Mesodermal cell (in vitro differentiated cells): ENCODE data around the gene SLC46A2.

Source experiments
- H3K27ac ChIP-seq: 2 replicates; pipeline ENCODE4 v1.7.0; 2013; ENCODE audit warnings: mild to moderate bottlenecking, low read depth, low read length, moderate library complexity; ENCODE audit not compliant: severe bottlenecking
- H3K36me3 ChIP-seq: 2 replicates; pipeline ENCODE4 v1.7.1; 2013; ENCODE audit warnings: mild to moderate bottlenecking, low read length, moderate library complexity; ENCODE audit not compliant: control insufficient read depth, insufficient read depth
- H3K4me1 ChIP-seq: one replicate; pipeline ENCODE4 v1.7.1; 2013; ENCODE audit warnings: mild to moderate bottlenecking, low read length; ENCODE audit not compliant: insufficient read depth, control insufficient read depth, poor library complexity, severe bottlenecking
- H3K4me3 ChIP-seq: 2 replicates; pipeline ENCODE4 v1.7.0; 2013; ENCODE audit warnings: low read length, control low read depth, mild to moderate bottlenecking; ENCODE audit not compliant: insufficient read depth, poor library complexity, severe bottlenecking; ENCODE audit errors: extremely low read depth
- H3K9me3 ChIP-seq: 2 replicates; pipeline ENCODE4 v1.7.1; 2013; ENCODE audit warnings: mild to moderate bottlenecking, low read length, moderate library complexity; ENCODE audit not compliant: control insufficient read depth
- WGBS, 2 experiments: methylation state at CpG; one replicate each; pipeline ENCODE4 v1.1.5; 2013; ENCODE audit warnings: missing lambda C conversion rate in 2 of 2; ENCODE audit not compliant: insufficient coverage in 2 of 2; 5-methylcytosine and 5-hydroxymethylcytosine counted together

SLC46A2 gene

DNA sequence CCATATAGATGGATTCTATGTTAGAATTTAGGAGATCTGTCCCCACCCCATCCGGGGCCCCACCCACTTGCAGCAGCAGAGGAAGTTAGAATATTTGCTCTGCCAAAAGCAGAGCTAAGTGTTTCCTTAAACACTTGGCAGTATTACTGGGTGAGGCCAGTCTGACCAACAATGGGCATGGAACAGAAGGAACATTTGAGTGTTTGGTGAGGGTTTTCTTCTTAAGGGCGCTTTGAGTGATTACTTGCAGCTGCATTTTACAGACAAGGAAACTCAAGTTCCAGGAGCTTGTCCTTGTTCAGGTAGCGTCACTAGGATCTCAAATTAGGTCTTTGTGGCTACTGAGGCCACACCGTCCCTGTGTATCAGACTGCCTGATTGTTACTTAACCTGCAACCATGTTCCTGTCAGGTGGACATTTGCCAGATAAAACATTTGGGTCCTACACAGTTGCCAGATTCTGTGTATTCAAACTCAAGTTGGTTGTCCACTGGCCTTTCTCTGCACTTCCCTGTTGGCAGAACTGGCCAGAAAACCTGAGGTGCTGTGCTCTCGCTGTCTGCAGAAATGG lies 59.3 kb downstream of the SLC46A2 start:
- Histone ChIP-seq H3K4me1 (no peaks in the 10 kb centered on the region), H3K36me3 (peaks cover under 1% of the 10 kb centered on the region), H3K27ac (no peak overlapping the region), H3K4me3 (no peak overlapping the region), H3K9me3 (no peaks in the 10 kb centered on the region)
- 89 to 90% methylated on average over 4 to 5 of the region's 5 CpGs for WGBS, 2 experiments
